ENCODE results near the gene RFFL. TPM values are rescaled to one million over a fixed set of nuclear protein-coding genes. Genes with fewer than 3 reads are reported as not detected.

RFFL gene
- total RNA-seq, 1 experiment from 2014 or later, result 37.7 TPM

DNA sequence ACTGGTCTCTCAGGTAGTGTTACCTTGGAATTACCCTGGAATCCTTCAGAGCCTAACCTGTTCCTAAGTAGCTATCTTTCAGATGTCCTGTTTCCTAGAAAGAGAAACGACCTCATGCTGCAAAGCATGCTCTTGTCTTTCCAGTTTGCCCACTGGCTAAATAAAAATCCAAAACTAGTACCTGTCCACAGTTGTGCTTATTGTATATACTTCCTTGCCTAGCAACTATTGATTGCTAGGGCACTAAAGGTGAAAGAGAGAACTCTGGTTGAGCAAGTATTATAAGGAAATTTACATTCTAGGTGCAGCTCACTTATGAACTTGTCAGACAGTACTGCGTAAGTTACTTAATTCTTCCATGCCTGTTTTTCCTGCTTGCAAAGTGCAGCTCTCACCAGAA, 44.7 kb downstream of the RFFL start:
- no peaks in the 10 kb centered on the region for H4K20me1 ChIP-seq (ENCODE audit: low read length)
- no peak for DNase-seq
- no peak overlapping the region for H3K4me2 ChIP-seq (ENCODE audit: low read length)
- intact Hi-C loops (cut with micrococcal nuclease), result no loop called here
- BruUV-seq (replicated peaks), result no TSS peak
- peaks cover 64% of the 10 kb centered on the region for H3K36me3 ChIP-seq (ENCODE audit: low read depth, low read length)
- H3K9me2 ChIP-seq (replicated peaks; ENCODE audit: low read length), result no peaks in the 10 kb centered on the region
- H3F3A ChIP-seq (ENCODE audit: low read length, unreplicated experiment), result no peaks in the 10 kb centered on the region
- ChIA-PET CTCF (no interaction called here), POLR2A (ENCODE audit: unreplicated experiment) (no interaction called here)
- no peak for ATAC-seq
- H3K9me3 ChIP-seq (ENCODE audit: low read length), result no peaks in the 10 kb centered on the region
- no peak overlapping the region for H3K4me3 ChIP-seq (ENCODE audit: low read length)
- H3K27ac ChIP-seq (ENCODE audit: low read length), result no peak overlapping the region
- no peak overlapping the region for H2AFZ ChIP-seq (ENCODE audit: low read length)
- H3K4me1 ChIP-seq (ENCODE audit: insufficient read depth, low read length), result peaks cover 20% of the 10 kb centered on the region
- no peaks in the 10 kb centered on the region for H3K27me3 ChIP-seq (ENCODE audit: low read length)
- no peak overlapping the region for H3K9ac ChIP-seq (ENCODE audit: low read length)
- TF ChIP-seq EZH2phosphoT487 (IDR thresholded peaks at IDR 0.05; ENCODE audit: borderline replicate concordance, low read length) (no peak), EZH2 (IDR thresholded peaks at IDR 0.05; ENCODE audit: low read length, unreplicated experiment) (no peak)
- TF ChIP-seq, protein P1, sequence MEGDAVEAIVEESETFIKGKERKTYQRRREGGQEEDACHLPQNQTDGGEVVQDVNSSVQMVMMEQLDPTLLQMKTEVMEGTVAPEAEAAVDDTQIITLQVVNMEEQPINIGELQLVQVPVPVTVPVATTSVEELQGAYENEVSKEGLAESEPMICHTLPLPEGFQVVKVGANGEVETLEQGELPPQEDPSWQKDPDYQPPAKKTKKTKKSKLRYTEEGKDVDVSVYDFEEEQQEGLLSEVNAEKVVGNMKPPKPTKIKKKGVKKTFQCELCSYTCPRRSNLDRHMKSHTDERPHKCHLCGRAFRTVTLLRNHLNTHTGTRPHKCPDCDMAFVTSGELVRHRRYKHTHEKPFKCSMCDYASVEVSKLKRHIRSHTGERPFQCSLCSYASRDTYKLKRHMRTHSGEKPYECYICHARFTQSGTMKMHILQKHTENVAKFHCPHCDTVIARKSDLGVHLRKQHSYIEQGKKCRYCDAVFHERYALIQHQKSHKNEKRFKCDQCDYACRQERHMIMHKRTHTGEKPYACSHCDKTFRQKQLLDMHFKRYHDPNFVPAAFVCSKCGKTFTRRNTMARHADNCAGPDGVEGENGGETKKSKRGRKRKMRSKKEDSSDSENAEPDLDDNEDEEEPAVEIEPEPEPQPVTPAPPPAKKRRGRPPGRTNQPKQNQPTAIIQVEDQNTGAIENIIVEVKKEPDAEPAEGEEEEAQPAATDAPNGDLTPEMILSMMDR (conservative IDR thresholded peaks at IDR 0.05; ENCODE audit: low read depth, low read length), result no peak
- H3K79me2 ChIP-seq (ENCODE audit: low read length), result peaks cover 8% of the 10 kb centered on the region; the same call in 1 of the 2 replicates

DNA sequence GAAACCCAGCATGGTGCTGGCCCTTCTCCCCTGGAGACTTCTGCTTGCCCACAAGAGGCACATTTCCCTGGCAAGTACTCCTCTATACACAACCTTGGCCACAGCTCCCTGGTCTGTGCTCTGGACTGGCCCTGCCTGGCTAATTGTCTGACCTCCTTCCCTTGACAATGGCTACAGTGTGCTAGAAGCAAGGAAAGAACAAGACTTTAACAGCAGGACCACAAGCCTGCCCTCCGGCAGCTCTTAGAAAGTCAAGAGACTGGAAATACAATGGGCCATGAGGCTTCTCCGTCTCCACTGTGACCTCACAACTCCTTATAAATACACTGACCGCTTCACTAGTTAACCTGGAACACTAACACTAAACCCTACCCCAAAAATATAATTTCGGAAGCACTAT, 46.5 kb downstream of the RFFL start:
- CTCF ChIA-PET, result no interaction called here

DNA sequence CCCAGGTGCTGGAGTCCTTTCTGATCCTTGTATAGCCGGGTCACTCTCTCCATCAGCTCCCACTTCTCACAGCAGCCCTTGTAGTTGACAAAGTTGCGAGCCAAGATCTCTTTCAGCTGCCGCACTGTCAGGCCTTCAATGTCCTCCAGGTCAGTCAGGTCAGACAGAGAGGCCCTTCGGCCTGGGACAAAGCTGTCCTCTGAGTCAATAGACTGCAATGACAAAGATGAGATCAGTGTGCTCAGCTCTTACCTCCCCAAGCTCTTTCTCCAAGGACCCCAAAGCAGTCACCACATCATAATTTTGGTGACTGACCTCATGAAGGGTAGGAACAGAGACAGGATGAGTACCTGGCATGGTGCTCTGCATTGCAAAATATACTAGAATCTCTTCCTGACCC, 47.1 kb downstream of the RFFL start:
- Histone ChIP-seq H3K9me3 (ENCODE audit: low read length) (no peaks in the 10 kb centered on the region), H3K4me2 (ENCODE audit: low read length) (no peak overlapping the region), H2AFZ (ENCODE audit: low read length) (no peak overlapping the region), H3K9ac (ENCODE audit: low read length) (no peak overlapping the region), H3K27ac (ENCODE audit: low read length) (no peak overlapping the region), H4K20me1 (ENCODE audit: low read length) (no peaks in the 10 kb centered on the region), H3K4me1 (ENCODE audit: insufficient read depth, low read length) (no peaks in the 10 kb centered on the region), H3K36me3 (ENCODE audit: low read depth, low read length) (peaks cover 70% of the 10 kb centered on the region), H3F3A (ENCODE audit: low read length, unreplicated experiment) (no peaks in the 10 kb centered on the region), H3K4me3 (ENCODE audit: low read length) (no peak overlapping the region), H3K27me3 (ENCODE audit: low read length) (no peaks in the 10 kb centered on the region), H3K79me2 (ENCODE audit: low read length) (peaks cover 4% of the 10 kb centered on the region; the same call in 1 of the 2 replicates), H3K9me2 (replicated peaks; ENCODE audit: low read length) (no peaks in the 10 kb centered on the region)
- no peak for DNase-seq
- intact Hi-C loops (cut with micrococcal nuclease), result no loop called here
- POLR2A ChIA-PET (ENCODE audit: unreplicated experiment), result interaction anchor here (0.5 kb wide), 1 partner anchor 12 kb away, joined by 3 read pairs; no protein-coding TSS in a partner anchor
- no peak for ATAC-seq
- BruUV-seq (replicated peaks), result no TSS peak
- CTCF ChIA-PET, result no interaction called here
- TF ChIP-seq EZH2phosphoT487 (IDR thresholded peaks at IDR 0.05; ENCODE audit: borderline replicate concordance, low read length) (no peak), EZH2 (IDR thresholded peaks at IDR 0.05; ENCODE audit: low read length, unreplicated experiment) (no peak)
- TF ChIP-seq, protein P1 (conservative IDR thresholded peaks at IDR 0.05; ENCODE audit: low read depth, low read length), result no peak

More for the DNA sequence above, 46.5 kb downstream of the RFFL start:
- Histone ChIP-seq H3K27me3 (ENCODE audit: low read length) (no peaks in the 10 kb centered on the region), H3F3A (ENCODE audit: low read length, unreplicated experiment) (no peaks in the 10 kb centered on the region), H3K27ac (ENCODE audit: low read length) (no peak overlapping the region), H3K9ac (ENCODE audit: low read length) (no peak overlapping the region), H3K36me3 (ENCODE audit: low read depth, low read length) (peaks cover 75% of the 10 kb centered on the region), H3K79me2 (ENCODE audit: low read length) (peaks cover 8% of the 10 kb centered on the region; the same call in 1 of the 2 replicates), H3K9me3 (ENCODE audit: low read length) (no peaks in the 10 kb centered on the region), H3K4me3 (ENCODE audit: low read length) (no peak overlapping the region), H3K4me2 (ENCODE audit: low read length) (no peak overlapping the region), H2AFZ (ENCODE audit: low read length) (no peak overlapping the region), H3K9me2 (replicated peaks; ENCODE audit: low read length) (no peaks in the 10 kb centered on the region), H4K20me1 (ENCODE audit: low read length) (no peaks in the 10 kb centered on the region), H3K4me1 (ENCODE audit: insufficient read depth, low read length) (peaks cover 4% of the 10 kb centered on the region)
- no TSS peak for BruUV-seq (replicated peaks)
- POLR2A ChIA-PET (ENCODE audit: unreplicated experiment), result interaction anchor here (0.5 kb wide), 1 partner anchor 12 kb away, joined by 3 read pairs; no protein-coding TSS in a partner anchor
- DNase-seq, result no peak
- TF ChIP-seq EZH2 (IDR thresholded peaks at IDR 0.05; ENCODE audit: low read length, unreplicated experiment), result no peak
- TF ChIP-seq EZH2phosphoT487 (IDR thresholded peaks at IDR 0.05; ENCODE audit: borderline replicate concordance, low read length), result no peak
- TF ChIP-seq, protein P1 (conservative IDR thresholded peaks at IDR 0.05; ENCODE audit: low read depth, low read length), result no peak
- intact Hi-C loops (cut with micrococcal nuclease), result no loop called here
- ATAC-seq, result no peak

Data from PC-3 (cell line).